ENCODE measurements around the gene CYP3A4.

CYP3A4 gene

DNA sequence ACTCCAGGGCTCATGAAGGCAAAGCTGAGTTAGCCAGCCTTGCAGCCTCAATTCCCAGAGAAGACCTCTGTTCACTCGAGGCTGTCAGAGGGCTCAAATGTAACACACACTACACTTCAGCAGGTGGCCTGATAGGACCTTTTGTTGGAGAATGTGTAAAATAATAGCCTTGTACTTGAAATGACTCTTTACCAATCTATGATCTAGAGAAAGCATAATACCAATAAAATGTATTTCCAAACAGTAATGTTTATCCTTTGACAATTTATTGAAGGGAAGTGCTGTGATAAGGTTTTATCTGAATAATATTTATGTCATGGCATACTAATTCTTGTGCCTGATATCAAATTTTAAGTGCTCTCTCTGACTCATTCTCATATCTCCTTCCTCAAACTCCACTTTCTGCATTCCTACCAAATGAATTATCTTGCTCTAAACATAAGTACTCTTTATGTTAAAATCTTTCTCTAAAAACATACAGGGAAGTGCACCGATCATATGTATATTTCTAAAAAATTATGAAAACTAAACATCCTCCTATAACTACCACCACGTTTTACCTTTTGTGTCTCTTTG, 69.9 kb downstream of the CYP3A4 start:
- H3K4me3 ChIP-seq (ENCODE audit: low read depth, low read length) = no peak overlapping the region
- DNase-seq (ENCODE audit: low read depth) = peak; percentile 6
- TF ChIP-seq, protein P1, sequence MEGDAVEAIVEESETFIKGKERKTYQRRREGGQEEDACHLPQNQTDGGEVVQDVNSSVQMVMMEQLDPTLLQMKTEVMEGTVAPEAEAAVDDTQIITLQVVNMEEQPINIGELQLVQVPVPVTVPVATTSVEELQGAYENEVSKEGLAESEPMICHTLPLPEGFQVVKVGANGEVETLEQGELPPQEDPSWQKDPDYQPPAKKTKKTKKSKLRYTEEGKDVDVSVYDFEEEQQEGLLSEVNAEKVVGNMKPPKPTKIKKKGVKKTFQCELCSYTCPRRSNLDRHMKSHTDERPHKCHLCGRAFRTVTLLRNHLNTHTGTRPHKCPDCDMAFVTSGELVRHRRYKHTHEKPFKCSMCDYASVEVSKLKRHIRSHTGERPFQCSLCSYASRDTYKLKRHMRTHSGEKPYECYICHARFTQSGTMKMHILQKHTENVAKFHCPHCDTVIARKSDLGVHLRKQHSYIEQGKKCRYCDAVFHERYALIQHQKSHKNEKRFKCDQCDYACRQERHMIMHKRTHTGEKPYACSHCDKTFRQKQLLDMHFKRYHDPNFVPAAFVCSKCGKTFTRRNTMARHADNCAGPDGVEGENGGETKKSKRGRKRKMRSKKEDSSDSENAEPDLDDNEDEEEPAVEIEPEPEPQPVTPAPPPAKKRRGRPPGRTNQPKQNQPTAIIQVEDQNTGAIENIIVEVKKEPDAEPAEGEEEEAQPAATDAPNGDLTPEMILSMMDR (IDR thresholded peaks at IDR 0.05; ENCODE audit: control insufficient read depth, extremely low read depth, insufficient read depth) = peak; percentile 14; the same call in 1 of the 2 replicates

GRCh38 chr7:99709838-99710578, 74.0 kb downstream of the CYP3A4 start:
- TF ChIP-seq, protein P1 (IDR thresholded peaks at IDR 0.05; ENCODE audit: control insufficient read depth, extremely low read depth, insufficient read depth) = no peak
- no peak for DNase-seq (ENCODE audit: low read depth)
- no peak overlapping the region for H3K4me3 ChIP-seq (ENCODE audit: low read depth, low read length)

GRCh38 chr7:99709260-99709659, 74.7 kb downstream of the CYP3A4 start:
- DNase-seq (ENCODE audit: low read depth) = no peak
- TF ChIP-seq, protein P1 (IDR thresholded peaks at IDR 0.05; ENCODE audit: control insufficient read depth, extremely low read depth, insufficient read depth) = no peak
- H3K4me3 ChIP-seq (ENCODE audit: low read depth, low read length) = no peak overlapping the region

DNA sequence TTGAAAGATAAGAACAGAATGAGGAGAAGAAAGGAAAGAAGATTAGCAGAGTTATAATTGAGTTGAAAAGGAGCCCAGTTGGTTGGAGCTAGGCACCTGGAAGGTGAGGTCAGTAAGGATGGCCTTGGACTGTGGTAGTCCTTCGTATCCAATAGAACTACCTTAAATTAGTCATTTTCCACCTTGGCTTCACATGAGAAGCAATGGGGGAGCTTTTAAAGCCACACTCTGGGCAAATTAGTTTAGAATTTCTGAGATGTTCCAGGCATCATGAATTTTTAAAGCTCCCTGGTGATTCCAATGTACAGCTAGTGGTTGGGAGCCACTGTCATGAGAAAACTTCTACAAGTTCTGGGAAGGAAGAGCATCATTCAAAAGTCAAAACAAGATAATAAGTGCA, 76.9 kb downstream of the CYP3A4 start:
- H3K4me3 ChIP-seq (ENCODE audit: low read depth, low read length) = no peak overlapping the region
- no peak for DNase-seq (ENCODE audit: low read depth)
- TF ChIP-seq, protein P1 (IDR thresholded peaks at IDR 0.05; ENCODE audit: control insufficient read depth, extremely low read depth, insufficient read depth) = no peak
